Breast epithelium (tissue), 3 donors: Measurements from ENCODE around the gene FGF2.

Experiments used
- CTCF ChIP-seq, 3 donors: fragments of 450-650 bp; IDR thresholded peaks; one replicate each; pipeline ENCODE4 v1.5.1; 2016 to 2017; ENCODE audit warnings: antibody characterized with exemption in 3 of 3, mild to moderate bottlenecking in 3 of 3, moderate library complexity in 3 of 3
- POLR2A ChIP-seq: fragments of 450-650 bp; IDR thresholded peaks from one replicate; pipeline ENCODE4 v1.6.1; 2016; ENCODE audit warnings: antibody characterized with exemption, mild to moderate bottlenecking, moderate library complexity

GRCh38 chr4:122784261-122784660 lies 42.4 kb upstream of the FGF2 start:
- TF ChIP-seq CTCF (IDR thresholded peaks at IDR 0.05) (no peak), POLR2A (no peak)
